PC-9 (cell line): ENCODE measurements around the gene G6PD. TPM values are rescaled to one million over a fixed set of nuclear protein-coding genes. Genes with fewer than 3 reads are reported as not detected.

ENCODE experiments used
- BruUV-seq: library from RNA; stranded (reverse); fragments of 400-500 nt; replicated peaks from 2 replicates; lab custom pipeline; 2021; lab: Mats Ljungman, UMichigan
- CTCF ChIA-PET: fragments of 300-600 bp; sonication (Branson Sonifier 250); formaldehyde crosslinking; loops from one replicate; lab custom pipeline; 2022; ENCODE audit warnings: antibody characterized with exemption; lab: Charles Lee
- POLR2A ChIA-PET: fragments of 300-600 bp; sonication (Branson Sonifier 250); formaldehyde crosslinking; loops from one replicate; lab custom pipeline; 2022; ENCODE audit warnings: antibody characterized with exemption; ENCODE audit not compliant: unreplicated experiment; lab: Charles Lee
- DNase-seq, 2 experiments: peaks; one replicate each; pipeline versions ENCODE4 v3.0.0 to v3.0.0-alpha.2; 2015 to 2022; ENCODE audit warnings: mixed read lengths in 1 of 2
- H2AFZ ChIP-seq: fragments of 200-600 bp; sonication (generic); 2 replicates; pipeline ENCODE4 v1.8.1; 2017; ENCODE audit warnings: antibody characterized with exemption
- H3F3A ChIP-seq: fragments of 200-600 bp; sonication (generic); 2 replicates; pipeline ENCODE4 v1.8.1; 2017; ENCODE audit warnings: antibody characterized with exemption, mild to moderate bottlenecking, low read depth; ENCODE audit not compliant: insufficient read depth
- H3K27ac ChIP-seq: fragments of 200-600 bp; sonication (generic); 2 replicates; pipeline ENCODE4 v1.6.1; 2016; ENCODE audit warnings: mixed run types
- H3K27me3 ChIP-seq: fragments of 200-600 bp; sonication (generic); 2 replicates; pipeline ENCODE4 v1.6.1; 2016; ENCODE audit warnings: low read depth, mixed run types; ENCODE audit not compliant: insufficient read depth
- H3K36me3 ChIP-seq: fragments of 200-600 bp; sonication (generic); 2 replicates; pipeline ENCODE4 v1.6.1; 2016; ENCODE audit warnings: low read depth, mixed run types
- H3K4me1 ChIP-seq: fragments of 200-600 bp; sonication (generic); replicated peaks from 2 replicates; pipeline ENCODE4 v1.6.1; 2016; ENCODE audit warnings: mixed run types; ENCODE audit not compliant: insufficient read depth
- H3K4me2 ChIP-seq: fragments of 200-600 bp; sonication (generic); 2 replicates; pipeline ENCODE4 v1.6.1; 2017; ENCODE audit warnings: mixed run types
- H3K4me3 ChIP-seq: fragments of 200-600 bp; sonication (generic); 2 replicates; pipeline ENCODE4 v1.6.1; 2016; ENCODE audit warnings: mixed run types
- H3K79me2 ChIP-seq: fragments of 200-600 bp; sonication (generic); 2 replicates; pipeline ENCODE4 v1.6.1; 2017; ENCODE audit warnings: low read depth, mixed run types
- H3K9me2 ChIP-seq: fragments of 200-600 bp; sonication (generic); 2 replicates; pipeline ENCODE4 v1.8.1; 2017; ENCODE audit warnings: mild to moderate bottlenecking; ENCODE audit not compliant: insufficient read depth
- H3K9me3 ChIP-seq: fragments of 200-600 bp; sonication (generic); 2 replicates; pipeline ENCODE4 v1.8.1; 2016; ENCODE audit warnings: low read depth; ENCODE audit not compliant: insufficient read depth
- H4K20me1 ChIP-seq: fragments of 200-600 bp; sonication (generic); 2 replicates; pipeline ENCODE4 v1.8.1; 2017; ENCODE audit not compliant: insufficient read depth
- EZH2 ChIP-seq: fragments of 200-600 bp; sonication (generic); IDR thresholded peaks from 2 replicates; pipeline ENCODE4 v1.8.0; 2017; ENCODE audit warnings: antibody characterized with exemption, low read depth
- intact Hi-C: fragments of 100-400 bp; cut with micrococcal nuclease; formaldehyde crosslinking; loops from one replicate; pipeline ENCODE4 v1.10.0; 2022; ENCODE audit not compliant: unreplicated experiment
- total RNA-seq: library from RNA; stranded (reverse); gene quantifications from 2 replicates; pipeline ENCODE4 v1.2.3, GENCODE V29; 2021
- TF ChIP-seq, protein P1 (sequence below): fragments of 200-600 bp; sonication (generic); conservative IDR thresholded peaks from 2 replicates; pipeline ENCODE4 v1.6.1; 2017; ENCODE audit warnings: mixed run types, antibody characterized with exemption, mild to moderate bottlenecking, moderate library complexity

G6PD gene
- total RNA-seq, 1 experiment from 2014 or later = 1,283 TPM

- Histone ChIP-seq H3K9me3 (no peaks in the 10 kb centered on the region), H3K4me2 (peak overlapping the region; percentile 76), H3K27ac (peak overlapping the region; percentile 14; the same call in 1 of the 2 replicates), H3K9me2 (no peaks in the 10 kb centered on the region), H3K36me3 (no peaks in the 10 kb centered on the region), H4K20me1 (no peaks in the 10 kb centered on the region), H3K79me2 (no peaks in the 10 kb centered on the region), H3F3A (no peaks in the 10 kb centered on the region), H3K27me3 (no peaks in the 10 kb centered on the region), H2AFZ (peak overlapping the region; percentile 83), H3K4me3 (peak overlapping the region; percentile 72), H3K4me1 (no peaks in the 10 kb centered on the region)
- intact Hi-C loops = no loop called here
- CTCF ChIA-PET = no interaction called here
- DNase-seq = no peak
- BruUV-seq = TSS peak; percentile 68
- no peak for TF ChIP-seq EZH2
- TF ChIP-seq, protein P1, sequence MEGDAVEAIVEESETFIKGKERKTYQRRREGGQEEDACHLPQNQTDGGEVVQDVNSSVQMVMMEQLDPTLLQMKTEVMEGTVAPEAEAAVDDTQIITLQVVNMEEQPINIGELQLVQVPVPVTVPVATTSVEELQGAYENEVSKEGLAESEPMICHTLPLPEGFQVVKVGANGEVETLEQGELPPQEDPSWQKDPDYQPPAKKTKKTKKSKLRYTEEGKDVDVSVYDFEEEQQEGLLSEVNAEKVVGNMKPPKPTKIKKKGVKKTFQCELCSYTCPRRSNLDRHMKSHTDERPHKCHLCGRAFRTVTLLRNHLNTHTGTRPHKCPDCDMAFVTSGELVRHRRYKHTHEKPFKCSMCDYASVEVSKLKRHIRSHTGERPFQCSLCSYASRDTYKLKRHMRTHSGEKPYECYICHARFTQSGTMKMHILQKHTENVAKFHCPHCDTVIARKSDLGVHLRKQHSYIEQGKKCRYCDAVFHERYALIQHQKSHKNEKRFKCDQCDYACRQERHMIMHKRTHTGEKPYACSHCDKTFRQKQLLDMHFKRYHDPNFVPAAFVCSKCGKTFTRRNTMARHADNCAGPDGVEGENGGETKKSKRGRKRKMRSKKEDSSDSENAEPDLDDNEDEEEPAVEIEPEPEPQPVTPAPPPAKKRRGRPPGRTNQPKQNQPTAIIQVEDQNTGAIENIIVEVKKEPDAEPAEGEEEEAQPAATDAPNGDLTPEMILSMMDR = no peak
- POLR2A ChIA-PET = interaction anchor here (0.6 to 1.0 kb wide), 4 partner anchors 10 to 41 kb away, joined by 4 to 12 read pairs (median 5); partner anchors contain the start of gene SLC10A3
These were observed 31.3 kb downstream of the G6PD start for GRCh38 chrX:154515090-154515965.

GRCh38 chrX:154513716-154514115 is 32.9 kb downstream of the G6PD start:
- H3K9me3 ChIP-seq = no peaks in the 10 kb centered on the region
- H4K20me1 ChIP-seq = no peaks in the 10 kb centered on the region
- TF ChIP-seq, protein P1 = no peak
- no peak for TF ChIP-seq EZH2
- CTCF ChIA-PET = no interaction called here
- H3K4me3 ChIP-seq = no peak overlapping the region
- POLR2A ChIA-PET = no interaction called here
- H3K27ac ChIP-seq = no peak overlapping the region
- H3F3A ChIP-seq = no peaks in the 10 kb centered on the region
- no peaks in the 10 kb centered on the region for H3K36me3 ChIP-seq
- no peaks in the 10 kb centered on the region for H3K79me2 ChIP-seq
- no TSS peak for BruUV-seq
- H3K27me3 ChIP-seq = no peaks in the 10 kb centered on the region
- intact Hi-C loops = no loop called here
- no peaks in the 10 kb centered on the region for H3K4me1 ChIP-seq
- no peak overlapping the region for H3K4me2 ChIP-seq
- no peaks in the 10 kb centered on the region for H3K9me2 ChIP-seq
- no peak overlapping the region for H2AFZ ChIP-seq
- DNase-seq = no peak

- Histone ChIP-seq H3F3A (no peaks in the 10 kb centered on the region), H3K4me2 (no peak overlapping the region), H3K27ac (no peak overlapping the region), H3K4me1 (no peaks in the 10 kb centered on the region), H3K9me3 (no peaks in the 10 kb centered on the region), H3K36me3 (no peaks in the 10 kb centered on the region), H3K9me2 (no peaks in the 10 kb centered on the region), H3K27me3 (no peaks in the 10 kb centered on the region), H3K4me3 (no peak overlapping the region), H3K79me2 (no peaks in the 10 kb centered on the region), H4K20me1 (no peaks in the 10 kb centered on the region), H2AFZ (no peak overlapping the region)
- no peak for DNase-seq
- no TSS peak for BruUV-seq
- intact Hi-C loops = no loop called here
- TF ChIP-seq EZH2 = no peak
- POLR2A ChIA-PET = no interaction called here
- CTCF ChIA-PET = no interaction called here
These were observed 33.6 kb downstream of the G6PD start for GRCh38 chrX:154512879-154513553.
